Stimulated activated CD8-positive, alpha-beta memory T cell treated with anti-CD3 and anti-CD28 coated beads, Interleukin-7, amount 100 ng/mL, for 1 hour (primary cell): ENCODE data around the gene AGAP3.

Experiments
- DNase-seq, 2 donors: peaks; one replicate each; pipeline ENCODE4 v3.0.0-alpha.2; 2020; ENCODE audit warnings: low read depth in 2 of 2

Gene AGAP3

GRCh38 chr7:151110236-151110940 is 24.1 kb downstream of the AGAP3 start:
- no peak for DNase-seq

DNA sequence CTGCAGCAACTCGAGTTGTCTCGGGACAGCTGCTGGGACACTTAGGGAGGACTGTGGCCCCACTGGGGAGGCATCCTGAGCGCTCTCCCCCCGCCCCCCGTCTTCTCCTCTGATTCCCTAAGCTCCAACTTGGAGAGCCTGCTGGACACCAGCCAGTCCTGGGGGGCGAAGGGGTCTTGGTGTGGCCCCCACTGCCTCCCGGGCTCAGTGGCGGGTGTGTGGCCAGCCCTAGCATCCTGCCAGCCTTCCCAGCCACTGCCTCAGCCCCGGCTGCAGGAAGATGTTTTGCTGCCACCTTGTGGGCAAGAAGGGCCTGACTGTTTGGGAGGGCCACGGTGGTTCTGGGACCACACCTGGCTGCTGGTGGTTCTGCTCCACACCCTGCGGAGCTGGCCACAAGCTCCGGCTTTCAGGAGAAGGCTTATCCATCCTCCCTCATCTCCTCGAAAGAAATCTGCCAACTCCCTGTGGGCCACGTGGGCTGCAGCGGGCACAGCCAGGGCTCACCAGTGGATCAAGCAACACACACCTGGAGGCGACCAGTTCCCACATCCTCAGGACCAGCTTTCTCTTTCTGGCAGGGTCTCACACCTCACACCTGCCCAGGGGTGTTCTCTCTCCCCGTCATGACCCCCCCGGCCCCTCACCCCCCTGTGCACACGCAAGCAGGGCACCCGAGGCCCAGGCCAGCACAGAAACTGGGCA is 24.8 kb downstream of the AGAP3 start:
- peak; percentile 43 to 68 for DNase-seq

GRCh38 chr7:151113344-151114150 is 27.3 kb downstream of the AGAP3 start:
- no peak for DNase-seq

- DNase-seq = no peak
Measured at GRCh38 chr7:151114151-151115090, 28.1 kb downstream of the AGAP3 start.

GRCh38 chr7:151115121-151115835 is 29.0 kb downstream of the AGAP3 start:
- DNase-seq = no peak

GRCh38 chr7:151115836-151116418 is 29.7 kb downstream of the AGAP3 start:
- DNase-seq = no peak

GRCh38 chr7:151116603-151117440 is 30.5 kb downstream of the AGAP3 start:
- no peak for DNase-seq

DNA sequence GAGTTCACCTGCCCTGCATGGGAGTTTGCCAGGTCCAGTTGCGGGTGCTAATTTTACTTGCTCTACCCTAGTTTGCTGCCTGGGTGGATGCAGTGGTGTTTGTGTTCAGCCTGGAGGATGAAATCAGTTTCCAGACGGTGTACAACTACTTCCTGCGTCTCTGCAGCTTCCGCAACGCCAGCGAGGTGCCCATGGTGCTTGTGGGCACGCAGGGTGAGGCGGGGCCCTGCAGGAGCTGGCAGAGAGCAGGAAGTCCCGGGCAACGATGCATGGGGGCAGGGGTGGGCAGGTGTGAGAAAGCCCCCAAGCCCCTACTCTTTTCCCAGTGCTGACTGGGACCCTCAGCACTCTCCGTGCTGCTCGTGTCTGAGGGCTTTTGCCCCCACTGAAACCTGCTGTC is 31.3 kb downstream of the AGAP3 start:
- DNase-seq = no peak

- DNase-seq = no peak
Measured at GRCh38 chr7:151118108-151119054, 32.1 kb downstream of the AGAP3 start.

GRCh38 chr7:151119055-151119415 is 32.8 kb downstream of the AGAP3 start:
- DNase-seq = no peak

- no peak for DNase-seq
Measured at GRCh38 chr7:151119902-151120301, 33.6 kb downstream of the AGAP3 start.

- DNase-seq = no peak
Measured at GRCh38 chr7:151120896-151121295, 34.6 kb downstream of the AGAP3 start.

GRCh38 chr7:151121380-151122170 is 35.3 kb downstream of the AGAP3 start:
- no peak for DNase-seq

GRCh38 chr7:151122276-151122675 is 36.0 kb downstream of the AGAP3 start:
- no peak for DNase-seq

- no peak for DNase-seq
Measured at GRCh38 chr7:151122796-151123157, 36.5 kb downstream of the AGAP3 start.

GRCh38 chr7:151123158-151123821 is 37.0 kb downstream of the AGAP3 start:
- DNase-seq = no peak

DNA sequence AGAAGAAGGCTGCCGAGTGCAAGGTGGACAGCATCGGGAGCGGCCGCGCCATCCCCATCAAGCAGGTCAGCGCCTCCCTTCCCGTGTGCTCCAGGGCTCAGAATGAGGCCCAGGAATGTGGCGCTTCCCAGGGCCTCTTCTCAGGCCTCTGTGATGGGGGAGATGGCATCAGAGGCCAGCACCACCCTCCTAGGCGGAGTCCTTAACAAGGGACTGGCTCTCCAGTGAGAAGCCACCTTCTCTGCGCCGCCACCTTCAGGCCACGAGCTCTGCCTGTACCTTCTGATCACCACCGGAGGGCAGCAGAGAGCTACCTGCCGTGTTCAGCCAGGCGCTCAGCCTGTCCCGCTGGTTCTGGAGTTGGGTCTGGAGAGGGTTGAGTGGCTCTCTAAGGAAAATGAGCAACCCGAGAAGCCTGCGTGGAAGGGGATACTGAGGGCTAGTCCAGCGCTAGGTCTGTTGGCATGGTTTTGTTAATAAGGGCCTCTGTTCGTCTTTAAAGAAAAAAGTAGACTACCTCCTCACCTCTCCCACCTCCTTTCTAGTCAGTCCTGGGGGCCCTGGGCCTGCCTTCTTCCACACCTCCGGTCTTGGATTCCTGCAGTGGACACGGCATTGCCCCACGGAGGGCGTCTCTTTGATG is 37.7 kb downstream of the AGAP3 start:
- DNase-seq = peak; percentile 59 to 70
